BLaER1 treated with 17β-estradiol and CSF1 and Interleukin-3, amounts not matched to agents 10 nM and 100 nM (cell line): ENCODE measurements around the gene MYLK.
A peak's percentile ranks its signal among the peaks of the same experiment; 100 is the strongest.

ENCODE experiments used
- H3K27ac ChIP-seq, 11 experiments: shearing (Covaris generic); formaldehyde crosslinking; 2 replicates each; pipeline ENCODE4 v1.8.1; 2022
- H3K27me3 ChIP-seq, 11 experiments: shearing (Covaris generic); formaldehyde crosslinking; 2 replicates each; pipeline ENCODE4 v1.8.1; 2022
- H3K36me3 ChIP-seq, 11 experiments: shearing (Covaris generic); formaldehyde crosslinking; 2 replicates each; pipeline ENCODE4 v1.8.1; 2022
- H3K4me1 ChIP-seq, 10 experiments: shearing (Covaris generic); formaldehyde crosslinking; 2 replicates each; pipeline ENCODE4 v1.8.1; 2022
- H3K4me2 ChIP-seq, 11 experiments: shearing (Covaris generic); formaldehyde crosslinking; 2 replicates each; pipeline ENCODE4 v1.8.1; 2022
- H3K4me3 ChIP-seq, 10 experiments: shearing (Covaris generic); formaldehyde crosslinking; 2 replicates each; pipeline ENCODE4 v1.8.1; 2022
- H3K9ac ChIP-seq, 11 experiments: shearing (Covaris generic); formaldehyde crosslinking; 2 replicates each; pipeline ENCODE4 v1.8.1; 2022
- H3K9me3 ChIP-seq, 11 experiments: shearing (Covaris generic); formaldehyde crosslinking; replicated peaks in 1 of 11; 2 replicates each; pipeline ENCODE4 v1.8.1; 2022
- H4K20me1 ChIP-seq, 11 experiments: shearing (Covaris generic); formaldehyde crosslinking; 2 replicates each; pipeline ENCODE4 v1.8.1; 2022
- Cebpa-rat ChIP-seq, 11 experiments: shearing (Covaris generic); IDR thresholded peaks; 2 replicates each; pipeline ENCODE4 v1.8.1; 2022

The MYLK gene

DNA sequence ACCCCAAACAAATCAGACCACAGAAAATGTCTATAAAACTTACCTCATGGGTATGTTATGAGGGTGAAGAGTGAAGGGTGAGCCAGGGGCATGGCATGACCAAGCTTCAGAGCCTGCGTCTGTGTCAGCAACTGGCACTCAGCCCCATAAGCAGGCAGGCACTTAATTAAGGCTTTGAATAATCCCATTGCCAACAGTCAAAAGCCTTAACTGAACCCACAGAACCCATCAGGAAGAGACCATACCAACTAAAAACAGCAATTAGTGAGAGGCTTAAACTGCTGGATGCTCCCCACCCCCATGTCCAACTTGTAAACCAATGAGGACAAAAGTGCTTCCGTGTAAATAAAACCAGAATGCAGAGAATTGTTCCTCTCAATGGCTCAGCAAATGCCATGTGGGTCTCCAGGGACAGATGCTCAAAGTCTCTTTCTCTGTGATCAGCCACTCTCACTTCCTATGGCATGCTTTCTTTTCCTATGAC lies 126.0 kb downstream of the MYLK start:
- peak overlapping the region; percentile 84 to 95 (median 92) for H3K4me2 ChIP-seq
- peaks cover 0 to 17% (median 9%) of the 10 kb centered on the region in 11 experiments; a peak in 9 of 22 replicates for H4K20me1 ChIP-seq
- peak overlapping the region; percentile 17 to 77 (median 63); a peak in 20 of 22 replicates for H3K9ac ChIP-seq
- H3K27me3 ChIP-seq: peaks cover 0 to 37% (median 6%) of the 10 kb centered on the region in 11 experiments; a peak in 9 of 22 replicates
- H3K4me1 ChIP-seq: peaks cover 46 to 82% (median 55%) of the 10 kb centered on the region in 10 experiments
- H3K4me3 ChIP-seq: peak overlapping the region in 8 of 10 experiments; percentile 35 to 56 (median 45); a peak in 11 of 20 replicates
- no peaks in the 10 kb centered on the region for H3K9me3 ChIP-seq
- H3K36me3 ChIP-seq: peaks cover 0 to 13% (median 0%) of the 10 kb centered on the region in 11 experiments; a peak in 1 of 22 replicates
- TF ChIP-seq Cebpa-rat (IDR thresholded peaks at IDR 0.05): no peak
- H3K27ac ChIP-seq: peak overlapping the region; percentile 66 to 88 (median 80); a peak in 21 of 22 replicates

GRCh38 chr3:123757281-123757940 lies 126.7 kb downstream of the MYLK start:
- peak overlapping the region; percentile 84 to 95 (median 92) for H3K4me2 ChIP-seq
- H3K27me3 ChIP-seq: peaks cover 0 to 33% (median 6%) of the 10 kb centered on the region in 11 experiments; a peak in 9 of 22 replicates
- H3K9ac ChIP-seq: peak overlapping the region; percentile 17 to 77 (median 63); a peak in 21 of 22 replicates
- no peaks in the 10 kb centered on the region for H3K9me3 ChIP-seq
- peak overlapping the region in 9 of 10 experiments; percentile 35 to 56 (median 43); a peak in 17 of 20 replicates for H3K4me3 ChIP-seq
- peak overlapping the region; percentile 66 to 88 (median 80); a peak in 21 of 22 replicates for H3K27ac ChIP-seq
- H3K36me3 ChIP-seq: peaks cover 0 to 14% (median 0%) of the 10 kb centered on the region in 11 experiments; a peak in 6 of 22 replicates
- peak; percentile 30 to 84 (median 71); a peak in 15 of 22 replicates for TF ChIP-seq Cebpa-rat (IDR thresholded peaks at IDR 0.05)
- peaks cover 0 to 17% (median 9%) of the 10 kb centered on the region in 11 experiments; a peak in 9 of 22 replicates for H4K20me1 ChIP-seq
- H3K4me1 ChIP-seq: peaks cover 46 to 88% (median 56%) of the 10 kb centered on the region in 10 experiments

GRCh38 chr3:123755501-123755900 lies 128.6 kb downstream of the MYLK start:
- no peak overlapping the region for H3K4me3 ChIP-seq
- peaks cover 0 to under 1% (median 0%) of the 10 kb centered on the region in 11 experiments; a peak in 1 of 22 replicates for H3K9me3 ChIP-seq
- H3K27me3 ChIP-seq: peaks cover 0 to 23% (median 6%) of the 10 kb centered on the region in 11 experiments; a peak in 8 of 22 replicates
- no peak for TF ChIP-seq Cebpa-rat (IDR thresholded peaks at IDR 0.05)
- peaks cover 0 to 14% (median 9%) of the 10 kb centered on the region in 11 experiments; a peak in 9 of 22 replicates for H4K20me1 ChIP-seq
- peak overlapping the region; percentile 84 to 95 (median 92) for H3K4me2 ChIP-seq
- H3K9ac ChIP-seq: no peak overlapping the region
- peaks cover 0 to 33% (median 14%) of the 10 kb centered on the region in 11 experiments; a peak in 12 of 22 replicates for H3K36me3 ChIP-seq
- H3K4me1 ChIP-seq: peaks cover 52 to 84% (median 60%) of the 10 kb centered on the region in 10 experiments
- H3K27ac ChIP-seq: peak overlapping the region in 2 of 11 experiments; percentile 79 to 88; a peak in 2 of 22 replicates

DNA sequence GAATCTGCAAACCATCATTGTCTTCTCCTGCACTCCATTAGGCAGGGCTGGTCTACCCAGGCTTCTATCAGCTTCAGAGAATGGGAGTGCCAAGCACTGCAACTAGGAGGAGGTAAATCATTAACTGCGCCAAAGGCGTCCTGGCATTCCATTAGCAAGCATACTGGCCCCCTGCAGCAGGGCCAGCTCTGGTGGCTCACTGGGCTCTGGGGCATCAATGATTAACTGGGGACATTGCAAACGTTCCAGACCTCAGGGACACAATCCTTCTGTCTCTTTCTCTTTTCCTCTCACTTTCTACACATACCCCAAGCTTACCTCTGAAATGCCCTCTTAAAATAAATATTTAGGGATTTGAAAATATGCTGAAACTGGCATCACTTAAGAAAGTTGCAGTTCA lies 129.0 kb downstream of the MYLK start:
- no peak overlapping the region for H3K4me3 ChIP-seq
- H3K27ac ChIP-seq: no peak overlapping the region
- H4K20me1 ChIP-seq: peaks cover 0 to 14% (median 9%) of the 10 kb centered on the region in 11 experiments; a peak in 9 of 22 replicates
- peaks cover 0 to 4% (median 1%) of the 10 kb centered on the region in 11 experiments; a peak in 7 of 22 replicates for H3K9me3 ChIP-seq
- H3K36me3 ChIP-seq: peaks cover 0 to 36% (median 18%) of the 10 kb centered on the region in 11 experiments; a peak in 12 of 22 replicates
- peak overlapping the region in 6 of 11 experiments; percentile 84 to 95 (median 92); a peak in 10 of 22 replicates for H3K4me2 ChIP-seq
- peaks cover 55 to 86% (median 63%) of the 10 kb centered on the region in 10 experiments for H3K4me1 ChIP-seq
- TF ChIP-seq Cebpa-rat (IDR thresholded peaks at IDR 0.05): no peak
- H3K27me3 ChIP-seq: peaks cover 0 to 19% (median 6%) of the 10 kb centered on the region in 11 experiments; a peak in 8 of 22 replicates
- H3K9ac ChIP-seq: no peak overlapping the region

GRCh38 chr3:123753286-123753685 lies 130.8 kb downstream of the MYLK start:
- Histone ChIP-seq H4K20me1 (no peaks in the 10 kb centered on the region; a peak in 1 of 22 replicates), H3K4me1 (peaks cover 42 to 72% (median 55%) of the 10 kb centered on the region in 10 experiments), H3K9ac (no peak overlapping the region), H3K27me3 (peaks cover 0 to 5% (median 0%) of the 10 kb centered on the region in 11 experiments; a peak in 1 of 22 replicates), H3K9me3 (peaks cover 4 to 17% (median 11%) of the 10 kb centered on the region in 11 experiments; a peak in 17 of 22 replicates), H3K4me2 (peak overlapping the region in 5 of 11 experiments; percentile 13 to 92 (median 25); a peak in 7 of 22 replicates), H3K4me3 (no peak overlapping the region), H3K36me3 (peaks cover 0 to 54% (median 23%) of the 10 kb centered on the region in 11 experiments; a peak in 14 of 22 replicates), H3K27ac (no peak overlapping the region)
- no peak for TF ChIP-seq Cebpa-rat (IDR thresholded peaks at IDR 0.05)

DNA sequence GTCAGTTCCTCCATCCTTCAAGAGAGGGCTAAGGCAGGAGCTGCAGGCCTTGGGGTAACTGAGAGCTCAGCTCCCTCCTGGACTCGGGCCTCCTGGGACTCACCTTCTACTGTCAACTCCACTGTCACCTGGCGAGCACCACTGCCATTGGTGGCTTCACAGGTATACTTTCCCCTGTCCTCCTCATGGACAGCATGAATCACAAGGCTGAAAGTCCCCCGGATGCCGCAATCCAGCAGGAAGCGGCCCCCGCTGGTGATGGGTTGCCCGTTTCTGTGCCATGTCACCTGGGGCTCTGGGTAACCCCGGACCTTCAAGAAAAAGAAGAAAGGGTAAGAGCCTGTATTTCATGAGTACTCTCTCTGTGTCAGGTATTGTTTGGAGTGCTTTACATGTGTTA lies 131.9 kb downstream of the MYLK start:
- Histone ChIP-seq H3K27me3 (peaks cover 0 to 5% (median 0%) of the 10 kb centered on the region in 11 experiments; a peak in 1 of 22 replicates), H3K27ac (no peak overlapping the region), H3K9me3 (peaks cover 4 to 17% (median 11%) of the 10 kb centered on the region in 11 experiments; a peak in 17 of 22 replicates), H4K20me1 (no peaks in the 10 kb centered on the region), H3K9ac (no peak overlapping the region), H3K4me2 (no peak overlapping the region), H3K4me3 (no peak overlapping the region), H3K4me1 (peaks cover 31 to 61% (median 44%) of the 10 kb centered on the region in 10 experiments), H3K36me3 (peaks cover 0 to 65% (median 33%) of the 10 kb centered on the region in 11 experiments; a peak in 14 of 22 replicates)
- no peak for TF ChIP-seq Cebpa-rat (IDR thresholded peaks at IDR 0.05)

GRCh38 chr3:123751433-123751832 lies 132.7 kb downstream of the MYLK start:
- H3K9me3 ChIP-seq: peaks cover 4 to 17% (median 11%) of the 10 kb centered on the region in 11 experiments; a peak in 17 of 22 replicates
- H3K27me3 ChIP-seq: peaks cover 0 to 5% (median 0%) of the 10 kb centered on the region in 11 experiments; a peak in 1 of 22 replicates
- no peak overlapping the region for H3K27ac ChIP-seq
- no peak overlapping the region for H3K4me2 ChIP-seq
- no peak for TF ChIP-seq Cebpa-rat (IDR thresholded peaks at IDR 0.05)
- no peak overlapping the region for H3K4me3 ChIP-seq
- no peaks in the 10 kb centered on the region for H4K20me1 ChIP-seq
- H3K4me1 ChIP-seq: peaks cover 23 to 53% (median 36%) of the 10 kb centered on the region in 10 experiments
- no peak overlapping the region for H3K9ac ChIP-seq
- H3K36me3 ChIP-seq: peaks cover 0 to 71% (median 35%) of the 10 kb centered on the region in 11 experiments; a peak in 14 of 22 replicates

DNA sequence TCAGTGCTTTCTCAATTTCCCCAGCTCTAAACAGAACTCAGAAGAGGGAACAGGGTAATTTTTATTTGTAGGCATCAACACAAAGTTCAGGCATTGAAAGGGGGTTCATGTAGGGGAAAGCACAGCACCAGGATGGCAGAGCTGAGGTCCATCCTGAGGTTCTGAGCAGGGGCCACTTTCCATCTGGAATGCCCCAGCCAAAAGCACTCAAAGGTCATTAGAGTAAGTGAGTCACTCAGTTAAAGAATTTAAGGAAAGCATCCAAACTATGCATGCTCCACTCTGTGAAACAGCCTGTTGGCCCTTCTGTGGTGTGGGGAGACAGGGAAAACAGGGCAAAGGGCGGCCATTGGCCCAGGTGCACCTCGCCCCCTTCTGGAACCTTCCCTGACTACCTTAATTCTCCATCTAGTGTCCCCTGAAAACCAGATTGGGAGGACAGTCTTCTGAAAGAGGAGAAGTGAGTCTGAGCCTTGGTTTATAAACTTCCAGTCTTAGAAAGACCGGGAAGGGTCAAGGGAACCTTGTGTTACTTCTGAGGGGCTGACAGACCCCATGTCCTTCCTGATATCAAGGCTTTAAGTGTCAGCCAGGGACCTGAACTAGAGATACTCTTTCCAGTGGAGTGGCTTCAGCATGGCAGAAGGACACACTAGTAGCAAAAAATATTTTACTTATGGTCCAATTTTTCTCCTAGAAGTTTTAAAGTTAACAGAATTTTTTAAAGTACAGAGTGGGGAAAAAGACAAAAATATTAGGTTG lies 133.3 kb downstream of the MYLK start:
- Histone ChIP-seq H4K20me1 (no peaks in the 10 kb centered on the region), H3K36me3 (peaks cover 0 to 70% (median 35%) of the 10 kb centered on the region in 11 experiments; a peak in 14 of 22 replicates), H3K27me3 (peaks cover 0 to 5% (median 0%) of the 10 kb centered on the region in 11 experiments; a peak in 1 of 22 replicates), H3K9ac (no peak overlapping the region), H3K4me3 (no peak overlapping the region), H3K4me2 (peak overlapping the region; percentile 3 to 43 (median 24); a peak in 15 of 22 replicates), H3K9me3 (peaks cover 4 to 17% (median 11%) of the 10 kb centered on the region in 11 experiments; a peak in 17 of 22 replicates), H3K4me1 (peaks cover 17 to 48% (median 31%) of the 10 kb centered on the region in 10 experiments), H3K27ac (no peak overlapping the region)
- TF ChIP-seq Cebpa-rat (IDR thresholded peaks at IDR 0.05): no peak
